ENCODE measurements around the gene NBDY. TPM values are rescaled to one million over a fixed set of nuclear protein-coding genes. Genes with fewer than 3 reads are reported as not detected.

NBDY gene
- total RNA-seq, 2 donors from 2014 or later: 52.3 to 63.6 TPM

DNA sequence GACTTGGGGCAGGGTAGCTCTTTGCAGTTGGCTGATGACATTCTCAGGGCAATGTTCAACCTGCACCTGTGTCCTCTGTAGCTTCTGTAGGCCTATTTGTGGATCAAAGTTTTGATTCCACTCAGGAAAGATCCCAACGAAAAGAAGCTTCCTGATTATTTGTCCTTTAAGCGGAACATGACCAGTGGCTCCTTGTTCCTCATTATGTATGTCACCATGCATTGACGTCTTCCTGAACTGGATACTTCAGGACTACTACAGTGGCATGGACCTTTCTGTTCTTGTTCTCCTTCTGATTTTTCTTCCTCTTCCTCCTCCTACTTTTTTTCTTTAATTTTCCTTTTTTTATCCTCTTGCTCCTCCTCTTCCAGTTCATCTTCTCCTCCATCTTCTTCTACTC, 62.4 kb downstream of the NBDY start:
- DNase-seq (ENCODE audit: low spot score in 2 of 2) (no peak), ATAC-seq (no peak)
- Mint-ChIP-seq H3K9me3 (no peaks in the 10 kb centered on the region), H3K36me3 (peaks cover 0 to 10% of the 10 kb centered on the region in 2 donors), H3K27ac (peak overlapping the region in 1 of 2 donors; percentile 91)

DNA sequence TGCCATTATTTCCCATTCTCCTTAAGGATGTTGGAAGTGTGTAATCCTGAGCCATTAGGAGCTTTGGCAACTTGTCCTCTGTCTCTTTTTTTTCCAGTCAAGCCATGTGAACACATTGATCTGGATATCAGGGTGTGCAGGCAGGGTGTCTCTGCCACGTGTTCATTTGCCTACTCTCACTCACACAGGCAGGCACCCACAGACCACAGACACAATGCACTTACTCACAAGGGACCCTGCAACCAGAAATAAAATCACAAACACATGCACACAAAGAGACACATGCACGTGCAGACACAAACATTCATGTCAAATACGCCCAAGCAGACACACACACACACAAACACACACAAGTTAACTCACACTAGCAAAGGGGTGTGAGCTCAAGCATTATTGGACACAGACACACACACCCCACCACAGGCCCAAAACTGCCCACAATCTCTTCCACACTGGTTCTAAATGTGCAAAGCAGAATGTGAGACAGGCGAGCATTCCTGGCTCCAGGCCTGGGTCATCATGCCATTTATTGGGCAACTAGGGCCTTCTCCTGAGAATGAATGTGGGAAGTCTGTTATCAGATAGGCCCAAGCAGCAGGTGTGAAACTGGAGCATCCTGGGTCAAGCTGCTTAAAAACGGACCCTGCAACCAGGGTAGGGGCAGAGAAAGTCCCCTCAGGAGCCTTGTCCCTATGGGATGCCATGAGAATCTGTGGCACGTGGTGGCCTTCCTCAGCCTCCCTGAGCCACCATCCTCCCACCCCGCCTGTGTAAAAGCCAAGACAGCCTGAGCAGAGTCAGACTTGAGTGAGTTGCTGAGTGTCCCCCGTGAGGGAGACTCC, 63.4 kb downstream of the NBDY start:
- H3K36me3 Mint-ChIP-seq: peaks cover 0 to 10% of the 10 kb centered on the region in 2 donors
- H3K9me3 Mint-ChIP-seq: no peaks in the 10 kb centered on the region
- DNase-seq (ENCODE audit: low spot score in 2 of 2) (no peak), ATAC-seq (no peak)
- H3K27ac Mint-ChIP-seq: peak overlapping the region in 1 of 2 donors; percentile 29

DNA sequence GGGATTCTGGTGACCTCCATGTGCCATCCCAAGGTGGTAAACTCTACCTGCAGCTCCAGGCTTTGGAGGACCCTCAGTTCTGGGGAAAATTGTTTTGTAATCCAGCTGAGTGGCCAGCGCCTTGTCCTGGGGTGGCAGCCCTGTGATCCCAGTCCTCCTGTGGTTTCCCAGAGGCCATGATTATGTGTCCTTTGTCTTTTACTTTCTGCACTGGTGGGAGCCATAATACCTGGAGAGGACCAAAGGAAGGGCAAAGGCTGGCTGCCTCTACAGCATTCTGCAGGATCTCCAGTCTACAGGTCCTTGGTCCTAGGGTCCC, 64.0 kb downstream of the NBDY start:
- H3K9me3 Mint-ChIP-seq: no peaks in the 10 kb centered on the region
- no peak overlapping the region for H3K27ac Mint-ChIP-seq
- H3K36me3 Mint-ChIP-seq: peaks cover 0 to 10% of the 10 kb centered on the region in 2 donors
- DNase-seq (ENCODE audit: low spot score in 2 of 2) (no peak), ATAC-seq (no peak)

DNA sequence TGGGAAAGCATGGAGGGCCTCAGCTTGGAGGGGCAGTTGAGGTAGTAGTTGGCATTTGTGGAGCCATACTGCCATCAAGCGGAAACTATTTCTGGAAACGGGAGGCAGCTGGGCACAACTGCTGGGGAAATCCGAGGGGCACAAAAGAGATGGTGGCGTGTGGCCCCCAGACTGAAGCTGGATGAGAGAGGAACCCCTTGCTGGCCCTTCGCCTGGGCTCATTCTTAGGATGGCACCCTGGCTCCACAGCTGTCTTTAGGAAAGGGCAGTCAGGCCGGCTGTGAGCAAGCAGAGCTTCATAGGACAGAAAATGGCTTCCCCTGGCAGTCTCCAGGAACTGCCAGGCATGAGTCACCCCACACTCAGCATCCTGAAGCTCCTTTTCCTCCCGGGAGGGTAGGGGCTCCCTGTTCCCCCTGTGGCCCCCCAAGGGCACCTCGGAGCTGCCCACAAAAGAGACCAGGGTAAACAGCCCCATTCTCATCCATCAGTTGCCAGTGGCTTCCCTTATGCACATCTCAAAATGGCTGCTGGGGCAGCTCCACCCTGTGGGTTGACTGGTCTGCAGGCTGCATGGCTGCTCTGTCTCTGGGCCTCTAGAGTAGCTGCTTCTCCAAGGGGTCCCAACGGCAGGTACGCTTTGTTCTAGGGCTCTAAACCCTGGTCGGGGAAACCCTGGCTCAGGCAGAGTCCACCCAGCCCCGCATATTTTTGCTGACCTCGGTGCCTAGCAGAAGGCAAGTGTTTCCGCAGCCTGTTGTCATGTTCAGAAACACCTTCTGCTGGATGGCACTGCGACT, 64.7 kb downstream of the NBDY start:
- H3K27ac Mint-ChIP-seq: no peak overlapping the region
- no peaks in the 10 kb centered on the region for H3K9me3 Mint-ChIP-seq
- H3K36me3 Mint-ChIP-seq: peaks cover 0 to 10% of the 10 kb centered on the region in 2 donors
- DNase-seq (ENCODE audit: low spot score in 2 of 2) (no peak), ATAC-seq (no peak)

DNA sequence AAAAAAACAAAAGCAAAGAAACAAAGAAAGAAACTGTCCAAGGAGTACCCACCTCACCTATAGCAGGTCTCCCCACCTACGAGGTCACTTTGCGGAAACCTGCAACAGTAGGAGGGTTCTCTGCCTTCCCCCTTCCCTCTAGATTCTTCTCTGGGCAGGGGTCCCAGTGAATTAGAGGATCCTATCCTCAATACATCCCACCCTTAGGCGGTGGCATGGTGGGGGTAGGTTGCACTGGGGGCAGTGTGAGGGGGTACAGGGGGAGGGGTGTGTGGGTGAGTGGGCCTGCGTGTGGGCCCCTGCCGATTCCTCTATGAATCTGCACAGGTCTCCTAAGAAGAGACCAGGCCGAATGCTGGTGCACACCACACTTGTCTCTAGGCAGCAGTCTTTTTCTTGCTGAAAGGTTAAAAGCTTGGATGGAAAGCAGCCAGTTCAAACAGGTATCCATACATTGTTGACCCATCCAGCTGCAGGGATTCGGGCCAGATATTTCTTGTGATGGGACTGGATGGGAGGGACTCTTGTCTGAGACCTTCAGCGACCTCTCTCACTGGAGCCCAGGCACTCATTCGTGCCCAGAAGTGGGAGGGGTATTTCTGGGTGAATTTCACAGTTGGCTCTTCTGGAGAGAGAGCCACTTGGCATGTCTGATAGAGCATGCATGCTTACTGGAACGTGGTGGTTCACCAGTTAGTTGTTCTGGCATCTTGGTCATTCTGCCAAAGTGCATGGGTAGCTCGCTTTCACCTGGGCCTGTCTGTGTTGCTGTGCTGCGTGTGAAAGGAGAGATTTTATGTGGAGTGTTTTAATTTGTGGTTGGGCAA, 65.6 kb downstream of the NBDY start:
- Mint-ChIP-seq H3K27ac (no peak overlapping the region), H3K9me3 (no peaks in the 10 kb centered on the region), H3K36me3 (peaks cover 0 to 10% of the 10 kb centered on the region in 2 donors)
- ATAC-seq (no peak), DNase-seq (ENCODE audit: low spot score in 2 of 2) (no peak)

DNA sequence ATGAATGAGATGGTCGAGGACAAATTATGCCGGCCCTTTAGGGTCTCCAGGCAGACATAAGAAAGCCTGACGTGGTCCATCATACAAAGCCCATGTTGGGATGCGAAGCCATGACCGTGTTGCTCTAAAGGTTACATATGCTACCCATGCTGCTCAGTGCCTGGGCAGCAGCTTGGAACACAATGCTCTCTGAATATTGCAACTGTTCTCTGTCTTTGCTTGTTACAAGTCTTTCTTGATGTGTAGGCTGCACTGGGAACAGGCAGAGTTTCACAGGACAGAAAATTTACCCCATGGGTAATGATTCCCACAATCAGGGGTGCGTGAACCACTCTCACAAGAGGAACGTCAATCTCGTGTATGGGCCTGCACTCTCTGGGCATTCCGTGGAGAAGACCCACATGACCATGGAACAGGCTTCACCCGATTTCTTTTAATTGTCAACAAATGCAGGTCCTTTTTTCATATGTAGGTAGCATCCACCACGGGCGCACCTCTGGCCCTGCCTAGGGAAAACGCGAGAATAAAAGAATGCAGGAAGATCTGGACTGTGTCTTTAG, 66.3 kb downstream of the NBDY start:
- Mint-ChIP-seq H3K36me3 (peaks cover 0 to 13% of the 10 kb centered on the region in 2 donors), H3K9me3 (no peaks in the 10 kb centered on the region), H3K27ac (no peak overlapping the region)
- DNase-seq (ENCODE audit: low spot score in 2 of 2) (no peak), ATAC-seq (no peak)

DNA sequence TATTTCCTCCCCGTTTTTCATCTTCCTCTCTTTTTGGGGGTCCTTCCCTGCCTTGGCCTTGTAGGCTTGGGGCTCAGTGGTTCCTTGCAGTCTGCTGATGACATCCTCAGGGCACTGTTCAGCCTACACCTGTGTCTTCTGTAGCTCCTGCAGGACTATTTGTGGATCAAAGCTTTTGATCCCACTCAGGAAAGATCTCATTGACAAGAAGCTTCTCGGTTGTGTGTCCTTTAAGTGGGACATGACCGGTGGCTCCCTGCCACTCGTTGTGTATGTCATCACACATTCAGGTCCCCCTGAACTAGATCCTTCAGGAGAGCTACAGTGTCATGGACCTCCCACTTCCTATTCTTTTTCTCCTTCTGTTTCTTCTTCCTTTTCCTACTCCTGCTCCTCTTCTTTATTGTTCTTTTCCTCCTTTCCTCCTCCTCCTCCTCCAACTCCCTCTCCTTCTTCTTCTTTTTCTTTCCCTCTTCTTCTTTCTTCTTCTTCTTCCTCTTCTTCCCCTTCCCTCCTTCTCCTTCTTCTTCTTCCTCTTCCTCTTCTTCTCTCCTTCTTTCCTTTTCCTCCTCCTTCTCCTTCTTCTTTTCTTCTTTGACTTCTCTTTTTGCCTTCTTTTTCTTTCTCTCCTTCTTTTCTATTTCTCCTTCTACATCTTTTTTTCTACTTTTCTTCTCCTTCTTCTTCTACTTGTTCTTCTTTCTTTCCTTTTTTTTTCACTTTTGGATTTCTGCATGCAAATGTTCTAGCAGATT, 67.8 kb downstream of the NBDY start:
- peak overlapping the region in 1 of 2 donors; percentile 22 for H3K27ac Mint-ChIP-seq
- DNase-seq (ENCODE audit: low spot score in 2 of 2): no peak
- H3K36me3 Mint-ChIP-seq: peaks cover 0 to 20% of the 10 kb centered on the region in 2 donors

DNA sequence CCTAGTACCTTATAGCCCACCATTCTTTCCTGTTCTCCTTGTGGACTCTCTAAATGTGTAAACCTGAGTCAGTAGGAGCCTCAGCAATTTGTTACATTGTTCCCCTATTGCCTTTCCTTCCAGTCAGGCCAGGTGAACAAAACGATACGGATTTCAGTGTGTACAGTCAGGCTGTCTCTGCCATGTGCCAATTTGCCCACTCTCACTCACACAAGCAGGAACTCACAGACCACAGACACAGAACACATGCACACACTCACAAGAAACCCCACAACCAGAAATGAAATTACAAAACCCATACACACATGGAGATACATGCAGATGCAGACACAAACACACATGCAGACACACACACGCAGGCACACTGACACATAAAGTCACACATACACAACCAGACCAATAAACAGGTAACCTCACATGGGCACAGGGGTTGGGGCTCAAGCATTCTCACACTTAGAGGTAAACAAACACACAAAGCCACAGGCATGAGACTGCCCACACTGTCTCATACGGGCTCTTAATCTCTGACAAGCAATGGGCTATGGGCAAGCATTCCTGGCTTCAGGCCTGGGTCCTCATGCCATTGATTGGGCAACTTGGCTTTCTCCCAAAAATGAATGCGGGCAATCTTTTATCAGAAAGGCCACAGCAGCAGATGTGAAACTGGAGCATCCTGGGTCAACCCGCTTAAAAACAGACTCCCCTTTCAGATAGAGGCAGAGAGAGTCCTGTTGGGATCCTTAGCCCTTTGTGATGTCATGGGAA, 68.7 kb downstream of the NBDY start:
- ATAC-seq (no peak), DNase-seq (ENCODE audit: low spot score in 2 of 2) (no peak)
- H3K36me3 Mint-ChIP-seq: peaks cover 0 to 14% of the 10 kb centered on the region in 2 donors
- peak overlapping the region; percentile 22 to 37 for H3K27ac Mint-ChIP-seq
- no peaks in the 10 kb centered on the region for H3K9me3 Mint-ChIP-seq

More for the DNA sequence above, 67.8 kb downstream of the NBDY start:
- ATAC-seq: no peak
- no peaks in the 10 kb centered on the region for H3K9me3 Mint-ChIP-seq

DNA sequence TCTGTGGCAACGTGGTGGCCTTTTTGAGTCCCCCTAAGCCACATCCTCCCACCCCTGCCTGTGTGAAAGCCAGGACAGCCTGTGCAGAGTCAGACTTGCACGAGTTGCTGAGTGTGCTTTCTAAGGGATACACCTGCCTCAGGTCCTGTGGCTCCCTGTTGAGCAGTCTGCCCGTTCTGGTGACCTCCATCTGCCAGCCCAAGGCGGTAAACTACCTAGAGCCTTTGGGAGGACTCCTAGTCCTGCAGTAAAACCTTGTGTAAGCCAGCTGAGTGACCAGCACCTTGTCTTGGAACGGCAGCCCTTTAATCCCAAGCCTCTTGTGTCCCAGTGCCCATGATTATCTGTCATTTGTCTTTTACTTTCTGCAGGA, 69.3 kb downstream of the NBDY start:
- ATAC-seq (no peak), DNase-seq (ENCODE audit: low spot score in 2 of 2) (no peak)
- Mint-ChIP-seq H3K36me3 (peaks cover 0 to 14% of the 10 kb centered on the region in 2 donors), H3K27ac (no peak overlapping the region), H3K9me3 (no peaks in the 10 kb centered on the region)

DNA sequence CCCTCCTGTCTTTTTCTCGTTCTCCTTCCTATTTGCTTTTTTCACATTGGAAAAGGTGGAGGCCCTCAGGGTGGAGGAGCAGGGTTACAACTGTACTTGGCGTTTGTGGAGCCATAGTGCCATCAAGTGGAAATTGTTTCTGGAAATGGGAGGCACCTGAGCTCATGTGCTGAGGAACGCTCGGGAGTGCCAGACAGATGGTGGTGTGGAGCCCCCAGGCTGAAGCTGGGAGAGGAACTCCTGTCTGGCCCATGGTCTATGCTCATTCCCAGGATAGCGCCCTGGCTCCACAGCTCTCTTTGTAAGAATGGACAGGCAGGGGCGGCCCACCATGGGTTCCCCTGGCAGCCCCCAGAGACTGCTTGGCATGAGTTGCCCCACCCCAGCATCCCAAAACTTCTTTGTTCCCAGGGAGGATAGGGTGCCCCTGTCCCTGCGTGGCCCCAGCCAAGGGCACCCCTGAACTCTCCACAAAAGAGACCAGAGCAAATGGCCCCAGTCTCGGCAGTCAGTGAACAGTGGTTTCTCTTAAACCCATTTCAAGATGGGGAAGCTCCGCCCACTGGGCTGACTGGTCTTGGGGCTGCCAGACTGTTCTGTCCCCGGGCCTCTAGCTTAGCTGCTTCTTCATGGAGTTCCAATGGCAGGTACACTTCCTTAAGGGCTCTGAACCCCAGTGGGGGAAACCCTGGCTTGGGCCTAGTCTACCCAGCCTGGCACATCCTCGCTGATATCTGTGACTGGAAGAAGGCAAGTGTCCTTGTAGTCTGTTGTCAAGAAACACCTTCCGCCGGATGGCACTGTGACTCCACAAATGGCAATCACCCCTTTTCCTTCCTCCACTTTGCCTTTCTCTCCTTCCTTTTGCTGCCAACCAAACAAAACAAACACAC, 70.1 kb downstream of the NBDY start:
- ATAC-seq (no peak), DNase-seq (ENCODE audit: low spot score in 2 of 2) (no peak)
- Mint-ChIP-seq H3K9me3 (no peaks in the 10 kb centered on the region), H3K27ac (peak overlapping the region in 1 of 2 donors; percentile 23), H3K36me3 (peaks cover 0 to 14% of the 10 kb centered on the region in 2 donors)

DNA sequence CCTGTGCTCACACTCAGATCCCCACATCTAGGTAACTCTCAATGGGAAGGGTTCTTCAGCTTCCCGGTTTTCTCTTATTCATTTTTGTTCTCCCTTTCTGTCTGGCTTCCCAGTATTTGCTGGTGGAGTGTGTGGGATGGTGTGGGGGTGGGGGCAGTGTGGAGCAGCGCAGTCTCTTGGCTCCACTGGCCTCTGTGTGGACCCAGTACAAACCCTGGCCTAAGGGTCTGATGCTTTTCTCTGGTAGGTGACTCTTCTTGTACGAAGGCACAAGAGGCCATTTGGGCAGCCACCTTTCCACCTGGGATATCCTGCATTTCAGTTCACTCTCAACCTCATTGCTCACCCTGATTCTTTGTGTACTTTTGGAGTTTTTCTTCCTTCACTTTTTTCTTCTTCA, 71.3 kb downstream of the NBDY start:
- DNase-seq (ENCODE audit: low spot score in 2 of 2): no peak
- Mint-ChIP-seq H3K36me3 (peaks cover 0 to 14% of the 10 kb centered on the region in 2 donors), H3K9me3 (no peaks in the 10 kb centered on the region), H3K27ac (peak overlapping the region; percentile 73 to 86)
- no peak for ATAC-seq

DNA sequence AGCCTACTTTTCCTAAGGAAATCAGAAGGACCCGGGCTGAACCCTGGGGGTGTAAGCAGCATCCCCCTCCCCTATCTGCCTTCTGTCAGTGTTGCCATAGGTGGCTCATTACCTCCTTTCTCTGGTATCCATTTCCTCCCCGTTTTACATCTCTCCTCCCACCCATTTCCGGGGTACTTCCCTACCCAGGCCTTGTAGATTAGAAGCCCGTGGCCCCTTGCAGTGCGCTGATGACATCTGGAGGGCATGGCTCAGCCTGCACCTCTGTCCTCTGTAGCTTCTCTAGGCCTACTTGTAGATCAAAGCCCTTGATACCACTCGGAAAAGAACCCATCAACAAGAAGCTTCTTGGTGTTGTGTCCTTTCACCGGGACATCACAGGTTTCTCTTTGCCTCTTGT, 71.8 kb downstream of the NBDY start:
- peaks cover 0 to 14% of the 10 kb centered on the region in 2 donors for H3K36me3 Mint-ChIP-seq
- DNase-seq (ENCODE audit: low spot score in 2 of 2): peak in 1 of 2 donors; percentile 21
- peak overlapping the region; percentile 73 to 86 for H3K27ac Mint-ChIP-seq
- H3K9me3 Mint-ChIP-seq: no peaks in the 10 kb centered on the region
- ATAC-seq: peak; percentile 84 to 93

DNA sequence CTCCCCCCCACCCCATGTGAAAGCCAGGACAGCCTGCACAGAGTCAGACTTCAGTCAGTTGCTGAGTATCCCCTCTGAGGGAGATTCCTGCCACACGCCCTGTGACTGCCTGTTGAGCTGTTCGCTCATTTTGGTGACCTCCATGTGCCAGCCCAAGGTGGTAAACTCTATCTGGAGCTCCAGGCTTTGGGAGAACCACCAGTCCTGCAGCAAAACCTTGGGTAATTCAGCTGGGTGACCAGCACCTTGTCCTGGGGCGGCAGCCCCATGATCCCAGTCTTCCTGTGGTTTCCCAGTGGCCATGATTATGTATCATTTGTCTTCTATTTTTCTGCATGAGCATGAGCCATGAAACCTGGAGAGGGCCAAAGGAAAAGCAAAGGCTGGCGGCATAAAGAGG, 73.4 kb downstream of the NBDY start:
- peaks cover 0 to 14% of the 10 kb centered on the region in 2 donors for H3K36me3 Mint-ChIP-seq
- no peak for DNase-seq (ENCODE audit: low spot score in 2 of 2)
- ATAC-seq: no peak
- no peak overlapping the region for H3K27ac Mint-ChIP-seq
- H3K9me3 Mint-ChIP-seq: no peaks in the 10 kb centered on the region

All from activated naive CD4-positive, alpha-beta T cell treated with anti-CD3 and anti-CD28 coated beads, Interleukin-2, amount 50 U/mL, for 72 hours (primary cell).